Heart left ventricle (tissue), 13 donors: ENCODE data around the gene SLC12A8.

Experiments
- CTCF ChIP-seq, 12 donors: fragments of 200-600 bp; sonication (generic) in 4 of 12; IDR thresholded peaks; one replicate each; pipeline versions ENCODE4 v1.5.0 to v1.8.0; 2018 to 2022; ENCODE audit warnings: antibody characterized with exemption in 12 of 12, mild to moderate bottlenecking in 5 of 12
- POLR2A ChIP-seq, 2 donors: fragments of 450-650 bp; IDR thresholded peaks; one replicate each; pipeline ENCODE4 v1.6.1; 2017; ENCODE audit warnings: antibody characterized with exemption in 2 of 2, mild to moderate bottlenecking in 2 of 2, moderate library complexity in 2 of 2
- donor health status: ischemic (EF 13 %, LVEDD 7.1; RV severe dilation, severe dysfunction).
- donor health status: DM: no; HTN: yes; CAD: no.
- donor health status: DM: no; HTN: no; CAD: no.
- donor health status: ischemic (EF 25% LVEDD 6.9; RV normal size, moderate dysfunction).
- donor health status: ischemic (EF 25% LVEDD 5.7; RV mildly dilated, moderate dysfunction).
- donor health status: ischemic (EF 35%, LVEDD 5.7; RV mildly dilated, moderate dysfunction).
- donor health status: nonischemic (EF 11% LVEDD 7.7; RV severe dilation, severe dysfunction).
- donor health status: DM: yes; HTN: yes; CAD: no.
- donor health status: PGD.
- donor health status: ischemic (EF 29% LVEDD 5.4; RV normal size, mild dysfunction).
- donor health status: nonischemic (EF 23%, LVEDD 6.1; RV moderate dilation, normal function).

- TF ChIP-seq CTCF (IDR thresholded peaks at IDR 0.05) (no peak), POLR2A (IDR thresholded peaks at IDR 0.05) (no peak)
These were observed 139.7 kb downstream of the SLC12A8 start for GRCh38 chr3:125072749-125073389.
